Heart left ventricle (tissue), 16 donors: ENCODE measurements around the gene PDCD11. TPM values are rescaled to one million over a fixed set of nuclear protein-coding genes. Genes with fewer than 3 reads are reported as not detected.
A peak's percentile ranks its signal among the peaks of the same experiment; 100 is the strongest.

ENCODE experiments used
- ATAC-seq, 4 donors: fragments of 200-7000 bp; cut with Tn5 transposase; one replicate each; pipeline ENCODE4 v1.9.1; 2020 to 2022; ENCODE audit warnings: moderate library complexity in 4 of 4, mild to moderate bottlenecking in 3 of 4, moderate number of reproducible peaks in 1 of 4
- DNase-seq, 5 donors: peaks; one replicate each; pipeline ENCODE4 v3.0.0-alpha.2; 2020
- H3K27ac ChIP-seq, 12 donors: fragments of 200-600 bp; sonication (generic) in 4 of 12; one replicate each; pipeline versions ENCODE4 v1.5.0 to v1.8.0; 2016 to 2022; ENCODE audit warnings: mild to moderate bottlenecking in 2 of 12
- H3K27me3 ChIP-seq, 9 donors: fragments of 200-600 bp; sonication (generic) in 2 of 9; one replicate each; pipeline versions ENCODE4 v1.5.1 to v1.8.0; 2016 to 2022; ENCODE audit warnings: mild to moderate bottlenecking in 3 of 9
- H3K36me3 ChIP-seq, 9 donors: fragments of 200-600 bp; sonication (generic) in 2 of 9; one replicate each; pipeline versions ENCODE4 v1.5.0 to v1.8.0; 2018 to 2022; ENCODE audit warnings: mild to moderate bottlenecking in 2 of 9
- H3K4me1 ChIP-seq, 12 donors: fragments of 200-600 bp; sonication (generic) in 4 of 12; one replicate each; pipeline versions ENCODE4 v1.5.0 to v1.8.0; 2016 to 2022; ENCODE audit warnings: mild to moderate bottlenecking in 3 of 12
- H3K4me3 ChIP-seq, 12 donors: fragments of 200-600 bp; sonication (generic) in 4 of 12; one replicate each; pipeline versions ENCODE4 v1.5.0 to v1.8.0; 2017 to 2022; ENCODE audit warnings: mild to moderate bottlenecking in 9 of 12, moderate library complexity in 4 of 12
- H3K9me3 ChIP-seq, 12 donors: fragments of 200-600 bp; sonication (generic) in 4 of 12; one replicate each; pipeline versions ENCODE4 v1.5.0 to v1.8.0; 2016 to 2022; ENCODE audit warnings: mild to moderate bottlenecking in 1 of 12
- CTCF ChIP-seq, 12 donors: fragments of 200-600 bp; sonication (generic) in 4 of 12; IDR thresholded peaks; one replicate each; pipeline versions ENCODE4 v1.5.0 to v1.8.0; 2018 to 2022; ENCODE audit warnings: antibody characterized with exemption in 12 of 12, mild to moderate bottlenecking in 5 of 12
- POLR2A ChIP-seq, 2 donors: fragments of 450-650 bp; IDR thresholded peaks; one replicate each; pipeline ENCODE4 v1.6.1; 2017; ENCODE audit warnings: antibody characterized with exemption in 2 of 2, mild to moderate bottlenecking in 2 of 2, moderate library complexity in 2 of 2
- WGBS, 4 donors: extraction: QIAGEN DNeasy Blood & Tissue Kit in 2 of 4; methylation state at CpG; one replicate each; pipeline versions ENCODE4 v1.1.5 to v1.1.7; 2013 to 2018; 5-methylcytosine and 5-hydroxymethylcytosine counted together
- intact Hi-C, 10 donors: fragments of 100-400 bp; cut with DNase I; formaldehyde crosslinking; loops; one replicate each; pipeline versions ENCODE4 v1.11.1 to v1.14.2; 2022
- polyA plus RNA-seq, 2 donors: library from polyadenylated mRNA; stranded (reverse); fragments of 200-250 nt; gene quantifications; one replicate each; pipeline ENCODE4 v1.2.3, GENCODE V29; 2013
- total RNA-seq, 9 donors: library from RNA; depleted of rRNA in 2 of 9; stranded (reverse); fragments of >200 nt in 2 of 9; fragmentation: NEBNext Ultra II Directional in 3 of 9; extraction: Animal tissue kit (Norgen Biotek cat#: 25700) in 3 of 9; gene quantifications; one replicate each; pipeline versions ENCODE4 v1.1.0 to v1.2.4, GENCODE V29; 2016 to 2023
- donor health status: ischemic (EF 13 %, LVEDD 7.1; RV severe dilation, severe dysfunction).
- donor health status: healthy with polysubstance abuse.
- donor health status: DM: no; HTN: yes; CAD: no.
- donor health status: DM: no; HTN: no; CAD: no.
- donor health status: ischemic (EF 25% LVEDD 6.9; RV normal size, moderate dysfunction).
- donor health status: ischemic (EF 25% LVEDD 5.7; RV mildly dilated, moderate dysfunction).
- donor health status: healthy.
- donor health status: DM: yes; HTN: yes; CAD: no.
- donor health status: ischemic (EF 35%, LVEDD 5.7; RV mildly dilated, moderate dysfunction).
- donor health status: nonischemic (EF 11% LVEDD 7.7; RV severe dilation, severe dysfunction).
- donor health status: DM: yes; HTN: yes; CAD: no.
- donor health status: PGD.
- donor health status: ischemic (EF 29% LVEDD 5.4; RV normal size, mild dysfunction).
- donor health status: nonischemic (EF 23%, LVEDD 6.1; RV moderate dilation, normal function).

PDCD11 gene
- total and polyA plus RNA-seq, 11 donors = 8.0 to 17.2 (median 12.1) TPM

GRCh38 chr10:103397191-103397825, 882 bp downstream of the PDCD11 start:
- no peak for DNase-seq
- intact Hi-C loops = no loop called here

GRCh38 chr10:103413564-103413963, 17.1 kb downstream of the PDCD11 start:
- no peaks in the 10 kb centered on the region for H3K27me3 ChIP-seq
- no peaks in the 10 kb centered on the region for H3K9me3 ChIP-seq
- DNase-seq (no peak), ATAC-seq (no peak)
- H3K27ac ChIP-seq = no peak overlapping the region
- no peak overlapping the region for H3K4me3 ChIP-seq
- 91 to 96% (median 91%) methylated on average over 2 of the region's 2 CpGs for whole genome bisulfite sequencing, 4 donors
- intact Hi-C loops = loop anchor here in 4 of 10 donors (10.0 kb wide), 2 partner anchors 181 to 271 kb away; no protein-coding TSS in a partner anchor
- H3K4me1 ChIP-seq = no peaks in the 10 kb centered on the region
- TF ChIP-seq POLR2A (IDR thresholded peaks at IDR 0.05) (no peak), CTCF (IDR thresholded peaks at IDR 0.05) (no peak)
- peaks cover 9 to 100% (median 99%) of the 10 kb centered on the region in 9 donors for H3K36me3 ChIP-seq

More at GRCh38 chr10:103397191-103397825, 882 bp downstream of the PDCD11 start:
- no peak for ATAC-seq
- peak overlapping the region in 6 of 12 donors; percentile 92 to 98 (median 93) for H3K27ac ChIP-seq
- peaks cover 3 to 41% (median 32%) of the 10 kb centered on the region in 12 donors for H3K4me1 ChIP-seq
- no peaks in the 10 kb centered on the region for H3K9me3 ChIP-seq
- no peaks in the 10 kb centered on the region for H3K27me3 ChIP-seq
- TF ChIP-seq POLR2A (IDR thresholded peaks at IDR 0.05) (no peak), CTCF (IDR thresholded peaks at IDR 0.05) (no peak)
- 64 to 75% (median 64%) methylated on average over 19 of the region's 19 CpGs for WGBS, 4 donors
- peak overlapping the region; percentile 62 to 99 (median 92) for H3K4me3 ChIP-seq
- H3K36me3 ChIP-seq = peaks cover 0 to 63% (median 45%) of the 10 kb centered on the region in 9 donors

GRCh38 chr10:103415581-103415980, 19.2 kb downstream of the PDCD11 start:
- no peak for ATAC-seq
- TF ChIP-seq CTCF (IDR thresholded peaks at IDR 0.05) (no peak), POLR2A (IDR thresholded peaks at IDR 0.05) (no peak)
- Histone ChIP-seq H3K27me3 (no peaks in the 10 kb centered on the region), H3K36me3 (peaks cover 9 to 100% (median 99%) of the 10 kb centered on the region in 9 donors), H3K27ac (no peak overlapping the region), H3K9me3 (no peaks in the 10 kb centered on the region), H3K4me3 (no peak overlapping the region), H3K4me1 (no peaks in the 10 kb centered on the region)
- no peak for DNase-seq
- intact Hi-C loops = loop anchor here in 7 of 10 donors (5.0 to 10.0 kb wide), 3 partner anchors 177 to 269 kb away; no protein-coding TSS in a partner anchor
- WGBS, 4 donors = 82 to 93% (median 89%) methylated on average over 8 of the region's 8 CpGs

- WGBS, 4 donors = 48 to 55% (median 54%) methylated on average over 8 of the region's 8 CpGs
- no peaks in the 10 kb centered on the region for H3K27me3 ChIP-seq
- peak in 3 of 5 donors; percentile 58 to 65 (median 61) for DNase-seq
Observed at GRCh38 chr10:103416436-103417147, 20.2 kb downstream of the PDCD11 start.

More at GRCh38 chr10:103416436-103417147, 20.2 kb downstream of the PDCD11 start:
- TF ChIP-seq POLR2A (IDR thresholded peaks at IDR 0.05) (no peak), CTCF (IDR thresholded peaks at IDR 0.05) (peak; percentile 56 to 86 (median 72))
- Histone ChIP-seq H3K9me3 (no peaks in the 10 kb centered on the region), H3K36me3 (peaks cover 12 to 100% (median 97%) of the 10 kb centered on the region in 9 donors), H3K4me3 (no peak overlapping the region), H3K27ac (no peak overlapping the region), H3K4me1 (no peaks in the 10 kb centered on the region)
- intact Hi-C loops = loop anchor here (1.0 to 10.0 kb wide), 9 partner anchors 65 to 268 kb away; no protein-coding TSS in a partner anchor
- ATAC-seq = peak in 3 of 4 donors; percentile 18 to 57 (median 28)
